HCT116 (cell line): Measurements from ENCODE around the gene LIN52.

Source experiments
- CBX3 ChIP-seq: IDR thresholded peaks from 2 replicates; pipeline ENCODE4 v1.6.1; 2012; ENCODE audit warnings: low read depth
- CEBPB ChIP-seq: IDR thresholded peaks from 2 replicates; pipeline ENCODE4 v1.6.1; 2012; ENCODE audit warnings: low read depth
- CTCF ChIP-seq, 3 experiments: fragments of 200-600 bp in 1 of 3; sonication (generic) in 1 of 3; IDR thresholded peaks in 2 of 3; conservative IDR thresholded peaks in 1 of 3; 2 replicates each; pipeline ENCODE4 v1.5.1; 2012 to 2017; ENCODE audit warnings: low read depth in 2 of 3, low read length in 2 of 3, antibody characterized with exemption in 1 of 3, borderline replicate concordance in 1 of 3, control low read depth in 1 of 3, mild to moderate bottlenecking in 1 of 3, mixed read lengths in 1 of 3, mixed run types in 1 of 3, moderate library complexity in 1 of 3; ENCODE audit not compliant: insufficient read depth in 1 of 3
- EZH2 ChIP-seq: fragments of 200-600 bp; sonication (generic); IDR thresholded peaks from 2 replicates; pipeline ENCODE4 v1.6.1; 2017; ENCODE audit warnings: antibody characterized with exemption, mixed run types
- POLR2A ChIP-seq: IDR thresholded peaks from 2 replicates; pipeline ENCODE4 v1.7.0; 2011; ENCODE audit warnings: borderline replicate concordance; ENCODE audit not compliant: insufficient read depth, insufficient read length; ENCODE audit errors: extremely low read depth
- POLR2AphosphoS5 ChIP-seq: IDR thresholded peaks from 2 replicates; pipeline ENCODE4 v1.6.1; 2011; ENCODE audit warnings: mild to moderate bottlenecking, low read depth, low read length, moderate library complexity
- RAD21 ChIP-seq: IDR thresholded peaks from 2 replicates; pipeline ENCODE4 v1.6.1; 2012; ENCODE audit warnings: low read depth, mild to moderate bottlenecking
- SP1 ChIP-seq: IDR thresholded peaks from 2 replicates; pipeline ENCODE4 v1.6.1; 2012; ENCODE audit warnings: low read depth
- TCF7L2 ChIP-seq: IDR thresholded peaks from 2 replicates; pipeline ENCODE4 v1.7.0; 2011; ENCODE audit warnings: borderline replicate concordance, inconsistent platforms; ENCODE audit not compliant: insufficient read depth, insufficient read length; ENCODE audit errors: extremely low read depth

- TF ChIP-seq CTCF (IDR thresholded peaks at IDR 0.05 in 2 of 3, conservative IDR thresholded peaks at IDR 0.05 in 1 of 3; ENCODE audit: borderline replicate concordance in 1 of 3, insufficient read depth in 1 of 3, low read depth in 2 of 3, low read length in 2 of 3) (no peak), EZH2 (no peak), SP1 (no peak), RAD21 (no peak), POLR2AphosphoS5 (no peak), TCF7L2 (no peak), CBX3 (no peak), POLR2A (no peak), CEBPB (no peak)
Measured at GRCh38 chr14:74218462-74218861, 133.7 kb downstream of the LIN52 start.
